Measurements from ENCODE around the gene DLGAP1. TPM values are rescaled to one million over a fixed set of nuclear protein-coding genes. Genes with fewer than 3 reads are reported as not detected.

DLGAP1 gene
- total RNA-seq, 1 donor from 2014 or later: not detected

DNA sequence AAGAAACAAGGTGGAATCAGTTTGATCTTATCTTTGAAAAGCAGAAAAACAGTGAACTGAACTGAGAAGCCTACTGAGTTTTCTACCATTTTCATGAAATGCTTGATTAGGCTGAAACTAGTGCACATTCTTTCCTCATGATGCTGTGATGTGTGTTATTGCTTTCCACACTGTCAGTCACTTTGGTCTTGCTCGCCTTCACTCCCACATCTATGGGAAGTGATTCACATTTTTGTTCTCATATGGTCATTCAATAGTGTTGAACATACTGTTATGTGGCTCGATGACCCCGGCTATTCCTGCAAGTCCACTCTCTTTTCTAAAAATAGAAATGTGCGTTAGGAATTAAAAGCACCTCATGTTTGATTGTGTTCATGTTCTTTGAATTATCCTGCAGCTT is 875.4 kb downstream of the DLGAP1 start:
- intact Hi-C loops (cut with micrococcal nuclease): no loop called here

DNA sequence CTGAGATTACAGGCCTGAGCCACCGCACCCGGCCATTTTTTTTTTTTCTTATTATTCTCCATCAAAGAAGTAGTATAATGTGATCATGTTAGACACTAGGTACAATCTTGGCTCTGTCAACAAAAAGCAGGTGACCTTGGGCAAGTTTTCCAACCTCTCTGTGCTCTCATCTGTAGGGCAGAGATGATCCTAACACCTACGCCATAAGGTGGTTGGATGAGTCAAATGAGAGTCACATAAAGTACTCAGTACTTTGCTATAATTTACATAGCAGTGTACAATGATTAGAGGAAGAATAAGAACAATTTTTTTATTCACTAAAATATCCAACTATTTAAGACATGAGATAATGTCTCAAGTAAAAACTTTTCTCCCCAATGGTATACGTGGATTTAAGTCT is 876.5 kb downstream of the DLGAP1 start:
- intact Hi-C loops (cut with micrococcal nuclease): no loop called here

DNA sequence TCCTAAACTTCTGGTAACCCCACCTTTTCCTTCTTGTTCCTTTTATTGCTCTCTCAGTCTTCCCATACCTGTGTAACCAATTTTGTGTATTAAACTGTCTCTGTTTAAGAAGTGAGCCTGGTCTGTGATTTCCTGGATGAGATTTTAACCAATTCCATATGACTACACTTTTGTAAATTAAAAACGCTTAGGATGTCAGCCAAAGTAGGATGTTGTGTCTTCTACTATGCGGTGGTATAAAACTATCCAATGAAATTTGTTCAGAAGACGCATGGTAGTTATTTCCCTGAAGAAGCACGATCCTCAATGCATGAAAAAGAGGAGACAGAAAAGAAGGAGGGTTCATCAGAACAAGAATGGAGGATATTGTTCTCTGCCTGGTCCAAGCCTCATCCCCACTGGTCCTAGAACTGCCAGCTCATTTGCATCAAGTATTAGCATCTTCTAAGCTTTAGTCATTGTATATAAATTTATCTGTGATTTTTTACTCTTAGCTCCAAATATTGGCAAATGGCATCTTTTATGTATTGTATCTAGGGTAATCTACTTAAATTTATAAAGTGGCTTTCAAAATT is 877.7 kb downstream of the DLGAP1 start:
- intact Hi-C loops (cut with micrococcal nuclease): no loop called here

DNA sequence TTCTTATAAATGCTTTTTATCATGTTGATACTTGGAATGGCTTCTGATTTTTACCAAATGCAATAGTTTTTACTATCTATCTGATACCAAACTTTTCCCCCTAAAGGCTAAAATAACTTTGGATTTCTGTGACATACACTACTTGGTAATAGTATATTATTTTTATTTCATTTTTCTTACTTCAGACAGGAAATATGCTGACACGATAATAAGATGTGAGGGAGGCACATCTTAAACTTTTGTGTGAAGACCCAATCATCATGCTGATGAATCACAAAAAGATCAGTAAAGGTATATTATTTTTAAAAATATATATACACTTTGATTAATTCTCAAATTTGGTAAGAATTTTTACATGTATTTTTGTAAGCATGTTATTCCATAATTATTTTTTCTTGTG is 882.3 kb downstream of the DLGAP1 start:
- intact Hi-C loops (cut with micrococcal nuclease): no loop called here

DNA sequence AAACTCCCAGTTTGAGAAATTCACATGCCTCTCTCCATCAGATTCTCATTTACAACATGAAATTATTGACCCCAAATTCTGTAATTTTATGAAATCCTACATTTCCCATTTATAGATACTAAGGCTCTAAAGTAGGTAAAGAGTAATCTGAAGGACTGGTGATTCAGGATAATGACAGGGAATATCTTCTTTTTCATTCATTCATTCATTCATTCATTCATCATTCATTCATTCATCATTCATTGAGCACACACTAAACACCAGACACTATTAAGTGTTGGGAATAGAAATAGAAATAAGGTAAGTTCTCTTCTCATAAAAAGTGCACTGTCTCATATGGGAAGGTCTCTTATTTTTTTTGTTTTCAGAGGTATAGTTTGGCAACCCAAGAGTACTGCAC is 888.3 kb downstream of the DLGAP1 start:
- intact Hi-C loops (cut with micrococcal nuclease): no loop called here

DNA sequence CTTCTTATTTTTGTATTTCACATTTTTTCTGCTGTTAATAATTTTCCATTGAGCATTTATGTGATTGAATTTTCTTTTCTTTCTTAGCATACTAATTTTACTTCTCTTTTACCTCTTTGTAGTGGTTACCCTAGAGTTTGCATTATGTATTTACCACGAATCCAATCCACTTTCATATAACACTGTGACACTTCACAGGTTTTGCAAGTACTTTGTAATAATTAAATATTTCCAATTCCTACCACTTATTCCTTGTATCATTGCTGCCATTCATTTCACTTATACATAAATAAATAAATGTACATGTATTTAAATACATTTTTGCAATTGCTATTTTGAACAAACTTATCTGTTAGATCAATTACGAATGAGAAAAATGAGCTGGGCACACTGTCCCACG is 894.4 kb downstream of the DLGAP1 start:
- intact Hi-C loops (cut with micrococcal nuclease): no loop called here

DNA sequence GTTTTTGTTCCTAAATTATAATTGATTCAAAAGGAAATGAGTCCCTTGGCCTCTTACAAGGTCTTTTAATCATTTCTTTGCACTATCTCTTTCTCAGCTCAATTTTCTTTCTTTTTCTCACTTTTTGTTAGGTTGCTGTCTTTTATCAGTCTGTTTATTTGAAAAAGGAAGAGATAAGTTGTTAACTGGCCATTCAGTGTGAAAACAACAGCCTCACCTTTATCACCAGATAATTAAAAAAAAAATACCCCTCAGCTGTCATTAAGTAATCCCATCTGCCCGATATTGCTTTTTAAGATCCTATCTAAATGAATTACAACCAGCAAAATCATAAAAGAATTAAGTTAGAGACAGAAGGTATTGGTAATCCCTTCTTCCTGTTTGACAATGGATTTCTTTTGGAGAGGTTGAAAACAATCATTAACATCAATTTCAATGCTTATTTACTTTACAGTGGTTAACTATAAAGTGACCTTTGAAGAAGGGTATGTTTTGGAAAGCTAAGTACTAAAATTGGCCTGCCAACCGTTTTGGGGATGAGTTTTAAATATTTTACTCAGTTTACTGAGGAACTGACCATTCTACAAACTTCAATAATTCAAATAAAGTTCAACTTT is 900.2 kb downstream of the DLGAP1 start:
- intact Hi-C loops (cut with micrococcal nuclease): no loop called here

DNA sequence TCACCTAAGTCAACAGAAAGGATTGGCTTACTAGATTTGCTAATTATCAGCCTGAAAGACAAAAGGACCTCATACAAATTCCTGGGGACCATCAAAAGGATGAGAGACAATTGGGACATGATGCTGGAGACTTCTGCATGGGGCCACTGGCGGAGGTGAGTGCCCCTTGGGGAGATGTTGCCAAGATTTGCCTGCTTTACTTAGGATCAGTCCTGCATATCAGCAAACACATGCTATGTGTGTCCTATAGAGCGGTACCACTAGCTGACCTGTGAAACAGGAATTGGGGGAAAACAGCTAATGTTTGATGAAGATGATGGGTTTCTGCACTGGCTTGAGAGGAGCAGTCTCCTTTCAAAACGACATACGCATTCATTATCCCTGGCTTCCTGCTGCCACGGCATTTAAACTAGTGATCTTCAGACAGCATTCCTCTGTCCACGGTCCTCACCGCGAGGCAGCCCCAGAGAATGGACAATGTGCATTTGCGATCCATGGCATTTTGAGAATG is 901.0 kb downstream of the DLGAP1 start:
- intact Hi-C loops (cut with micrococcal nuclease): no loop called here

DNA sequence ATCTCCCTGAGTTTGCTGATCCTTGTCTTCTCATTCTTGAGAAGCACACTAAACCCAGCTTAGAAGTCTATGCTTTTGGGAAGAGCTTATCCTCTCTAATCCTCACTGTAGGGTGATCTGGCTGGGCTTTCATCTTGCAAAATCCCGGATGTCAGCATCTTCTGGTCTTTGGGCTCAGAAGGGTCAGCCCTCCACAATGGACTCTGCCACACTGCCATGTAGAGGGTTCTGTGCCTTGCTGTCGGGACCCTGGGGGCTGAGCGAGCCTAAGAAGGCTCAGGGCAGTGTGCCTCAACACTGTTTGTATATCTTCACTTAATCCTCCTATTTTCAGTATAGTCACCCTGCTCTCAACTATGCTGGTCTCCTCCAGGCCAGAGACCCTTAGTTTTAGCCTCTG is 902.8 kb downstream of the DLGAP1 start:
- intact Hi-C loops (cut with micrococcal nuclease): no loop called here

DNA sequence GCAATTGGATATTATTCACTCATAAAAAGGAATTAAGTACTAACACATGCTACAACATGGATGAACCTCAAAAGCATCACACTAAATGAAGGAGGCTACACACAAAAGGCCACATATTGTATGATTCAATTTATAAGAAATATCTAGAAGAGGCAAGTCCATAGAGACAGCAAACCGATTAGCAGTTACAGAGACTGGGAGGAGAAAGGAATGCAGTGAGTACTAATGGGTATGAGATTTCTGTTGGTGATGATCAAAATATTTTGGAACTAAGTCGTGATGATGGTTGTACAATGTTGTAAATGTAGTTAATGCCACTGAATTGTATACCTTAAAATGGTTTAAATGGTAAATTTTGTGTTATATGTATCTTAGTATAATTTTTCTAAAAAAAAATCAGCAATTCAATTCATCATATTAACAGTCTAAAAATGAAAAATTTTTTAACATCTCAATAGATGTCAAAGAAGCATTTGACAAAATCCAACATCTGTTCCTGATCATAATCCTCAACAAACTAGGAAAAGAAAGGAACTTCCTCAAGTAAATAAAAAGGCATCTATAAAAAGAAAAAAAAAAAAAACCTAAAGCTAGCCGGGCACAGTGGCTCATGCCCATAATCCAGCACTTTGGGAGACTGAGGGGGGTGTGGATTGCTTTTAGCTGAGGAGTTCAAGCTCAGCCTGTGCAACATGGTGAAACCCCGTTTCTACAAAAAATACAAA is 907.1 kb downstream of the DLGAP1 start:
- intact Hi-C loops (cut with micrococcal nuclease): no loop called here

DNA sequence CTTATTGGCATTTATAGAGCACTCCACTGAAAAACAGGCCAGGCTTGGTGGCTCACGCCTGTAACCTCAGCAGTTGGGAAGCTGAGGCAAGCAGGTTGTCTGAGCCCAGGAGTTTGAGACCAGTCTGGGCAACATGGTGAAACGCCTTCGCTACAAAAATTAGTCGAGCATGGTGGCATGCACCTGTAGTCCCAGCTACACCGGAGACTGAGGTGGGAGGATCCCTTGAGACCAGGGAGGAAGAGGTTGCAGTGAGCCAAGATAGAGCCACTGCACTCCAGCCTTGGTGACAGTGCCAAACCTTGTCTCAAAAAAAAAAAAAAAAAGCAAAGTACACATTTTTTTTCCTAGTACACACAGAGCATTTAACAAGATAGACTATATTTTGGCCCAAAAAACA is 909.0 kb downstream of the DLGAP1 start:
- intact Hi-C loops (cut with micrococcal nuclease): no loop called here

DNA sequence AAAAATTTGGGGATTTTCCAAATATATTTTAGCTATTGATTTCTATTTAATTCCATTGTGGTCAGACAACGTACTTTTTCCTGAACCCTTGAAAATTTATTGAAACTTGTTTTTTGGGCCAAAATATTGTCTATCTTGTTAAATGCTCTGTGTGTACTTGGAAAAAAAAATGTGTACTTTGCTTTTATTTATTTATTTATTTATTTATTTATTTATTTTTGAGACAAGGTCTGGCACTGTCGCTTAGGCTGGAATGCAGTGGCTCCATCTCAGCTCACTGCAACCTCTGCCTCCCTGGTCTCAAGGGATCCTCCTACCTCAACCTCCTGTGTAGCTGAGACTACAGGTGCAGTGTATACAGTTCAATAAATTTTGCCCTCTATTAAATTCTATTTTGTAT is 910.6 kb downstream of the DLGAP1 start:
- intact Hi-C loops (cut with micrococcal nuclease): no loop called here

DNA sequence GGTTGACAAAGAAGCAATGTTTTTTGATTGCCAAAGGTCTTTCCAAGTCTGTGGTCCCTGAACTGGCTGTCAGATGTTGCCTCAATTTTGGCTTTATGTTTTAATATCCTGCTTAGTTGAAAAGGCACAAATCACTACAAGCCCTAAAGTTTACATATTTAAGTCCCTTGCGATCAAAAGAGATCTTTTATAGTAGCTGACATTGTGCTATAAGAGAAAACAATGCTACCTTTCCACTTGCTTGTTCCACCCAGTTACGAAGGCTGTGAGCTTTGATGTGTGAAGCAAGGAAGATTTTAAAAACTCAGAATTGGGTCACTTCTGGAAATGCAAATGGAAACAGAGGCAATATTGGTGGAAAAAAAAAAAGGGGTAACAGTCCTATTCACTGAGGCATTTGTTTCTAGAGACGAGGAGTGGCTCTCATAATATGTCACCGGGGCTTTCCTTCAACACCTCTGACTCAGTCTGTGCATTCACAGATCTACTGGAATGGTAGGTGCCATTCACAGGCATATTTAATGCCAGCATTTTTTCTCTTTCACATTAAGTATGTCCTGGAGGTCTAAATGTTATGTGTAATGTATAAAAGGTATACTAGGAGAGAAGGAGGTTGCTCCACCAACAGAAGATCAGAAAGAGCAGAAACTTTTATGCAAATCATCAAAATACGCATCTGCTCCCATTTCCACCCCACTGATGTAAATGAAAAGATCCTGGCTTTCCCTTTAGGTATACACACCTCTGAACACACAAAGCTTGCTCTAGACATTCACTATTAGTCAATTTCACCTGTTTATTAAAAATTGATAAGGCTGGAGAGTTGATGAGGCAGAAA is 913.3 kb downstream of the DLGAP1 start:
- intact Hi-C loops (cut with micrococcal nuclease): no loop called here

DNA sequence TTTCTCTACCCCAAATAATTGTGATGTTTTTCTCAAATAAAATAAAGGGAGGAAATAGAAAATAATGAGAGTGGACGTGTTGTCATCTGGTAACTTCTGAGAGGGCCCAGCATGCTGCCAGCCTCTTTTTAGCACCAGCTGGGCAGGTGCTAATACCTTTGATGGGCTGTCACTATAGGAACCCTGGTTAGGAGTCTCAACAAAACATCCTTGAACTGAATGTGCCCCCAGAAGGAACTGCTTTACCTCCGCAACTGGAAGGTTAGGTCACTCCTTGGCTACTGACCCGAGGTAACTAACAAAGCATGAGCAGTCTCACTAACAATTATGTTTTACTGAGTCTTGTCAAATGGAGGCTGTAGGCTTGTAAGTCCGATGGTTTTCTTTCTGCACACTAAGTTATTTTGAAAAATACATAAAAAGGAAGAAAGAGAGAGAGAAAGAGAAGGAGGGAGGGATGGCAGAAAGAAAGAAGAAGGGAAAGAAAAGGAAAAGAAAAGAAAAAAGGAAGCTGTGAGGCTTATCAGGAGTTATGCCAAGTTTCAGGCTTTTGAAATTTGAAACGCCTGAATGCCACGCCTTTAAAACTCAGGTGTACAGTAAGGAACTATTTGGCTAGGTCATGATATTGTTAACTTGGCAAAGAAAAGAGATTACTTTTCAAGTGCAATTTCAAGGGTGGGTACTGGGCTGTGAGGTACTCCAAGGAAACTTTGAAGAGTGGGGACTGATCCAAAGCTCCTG is 914.1 kb downstream of the DLGAP1 start:
- intact Hi-C loops (cut with micrococcal nuclease): no loop called here

DNA sequence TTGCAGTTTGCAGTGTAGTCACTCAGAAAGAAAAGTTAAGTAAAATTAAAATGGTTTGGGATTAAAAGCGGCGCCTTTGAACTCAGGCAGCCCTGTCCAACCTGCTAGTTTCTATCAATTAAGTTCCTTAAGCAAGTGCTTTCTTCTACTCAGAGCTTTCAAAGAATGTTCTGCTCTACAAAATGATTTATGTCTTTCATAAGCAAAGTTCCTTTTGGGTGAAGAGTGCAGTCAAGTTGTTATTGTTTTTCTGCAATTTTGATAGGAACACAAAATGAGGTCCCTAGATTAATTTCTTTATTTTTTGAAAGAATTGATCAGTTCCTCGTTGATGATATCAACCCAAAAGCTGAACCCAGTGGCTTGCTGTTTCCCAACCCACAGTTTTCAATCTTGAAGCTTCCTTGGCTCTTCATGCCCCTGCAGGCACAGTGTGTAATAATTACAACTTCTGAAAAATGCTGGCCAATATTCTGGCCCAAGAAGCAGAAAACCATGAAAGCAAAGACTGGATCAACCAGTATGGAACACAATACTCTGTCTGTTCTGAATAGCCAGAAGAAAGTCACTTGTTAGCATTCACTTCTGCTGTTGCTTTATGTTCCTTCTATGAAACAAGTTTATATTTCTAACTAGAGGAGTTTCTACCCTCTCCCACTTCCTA is 916.0 kb downstream of the DLGAP1 start:
- intact Hi-C loops (cut with micrococcal nuclease): no loop called here

DNA sequence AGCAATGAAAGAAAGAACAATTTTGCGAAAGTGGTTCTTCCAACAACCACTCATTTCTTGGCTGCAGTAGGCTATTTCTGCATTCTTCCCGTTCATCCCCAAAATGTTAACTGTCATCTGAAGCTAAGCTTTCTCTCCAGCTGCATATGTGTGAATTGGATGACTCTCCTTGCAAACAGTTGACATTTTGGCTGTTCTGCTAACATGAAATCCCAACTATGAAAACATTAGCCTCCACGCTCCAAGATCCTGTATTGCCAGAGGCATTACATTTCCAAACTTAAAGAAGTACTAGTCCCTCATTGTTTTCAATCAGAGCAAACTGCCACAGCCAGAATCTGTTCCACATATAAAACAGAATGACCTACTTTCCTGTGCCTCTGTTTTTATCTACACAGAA is 916.7 kb downstream of the DLGAP1 start:
- intact Hi-C loops (cut with micrococcal nuclease): no loop called here

DNA sequence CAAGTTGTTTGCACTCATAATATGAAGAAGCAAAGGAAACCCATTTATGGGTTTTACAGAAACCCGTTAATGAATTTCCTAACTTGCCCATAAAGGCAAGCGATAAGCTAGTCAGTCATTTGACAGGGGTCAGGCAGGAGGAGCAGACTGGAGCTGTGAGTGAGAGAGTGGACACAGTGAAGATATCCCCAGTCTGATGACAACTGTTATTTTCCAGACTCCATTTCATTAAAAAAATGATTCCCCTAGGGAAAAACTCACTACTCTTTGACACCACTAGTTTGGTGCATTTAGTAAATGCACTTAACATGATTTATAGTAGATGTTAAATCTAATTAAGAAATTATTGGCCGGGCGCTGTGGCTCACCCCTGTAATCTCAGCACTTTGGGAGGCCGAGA is 924.3 kb downstream of the DLGAP1 start:
- intact Hi-C loops (cut with micrococcal nuclease): no loop called here

DNA sequence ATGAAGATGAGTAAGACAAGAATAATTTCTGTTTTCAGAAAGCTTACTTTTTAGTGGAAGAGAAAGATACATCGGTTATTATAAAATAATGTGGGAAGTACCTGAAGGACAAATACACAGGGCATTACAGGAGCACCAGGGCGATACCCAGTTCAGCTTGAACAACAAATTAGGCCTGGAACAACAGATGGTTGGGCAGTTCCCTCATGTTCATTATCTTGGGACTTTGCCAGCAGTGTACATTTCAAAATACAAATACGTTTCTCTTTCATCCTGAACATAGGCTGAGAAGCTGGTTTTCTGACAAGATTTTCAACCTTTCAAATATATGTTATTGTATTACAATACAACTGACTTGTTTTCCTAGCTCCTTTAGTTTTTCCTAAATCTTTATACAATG is 925.5 kb downstream of the DLGAP1 start:
- intact Hi-C loops (cut with micrococcal nuclease): no loop called here

DNA sequence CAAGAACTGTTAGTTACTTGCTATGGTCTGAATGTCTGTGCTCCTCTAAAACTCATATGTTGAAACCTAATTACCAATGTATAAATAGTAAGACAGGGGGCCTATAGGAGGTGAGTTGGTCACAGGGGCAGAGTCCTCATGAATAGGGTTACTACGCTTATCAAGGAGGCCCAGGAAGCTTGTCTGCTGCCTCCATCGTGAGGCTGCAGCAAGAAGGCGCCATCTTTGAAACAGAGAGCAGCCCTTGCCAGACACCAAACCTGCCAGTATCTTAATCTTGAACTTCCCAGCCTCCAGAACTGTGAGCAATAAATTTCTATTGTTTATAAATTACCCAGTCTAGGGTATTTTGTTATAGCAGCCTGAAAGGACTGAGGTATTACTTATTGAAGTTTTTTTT is 926.0 kb downstream of the DLGAP1 start:
- intact Hi-C loops (cut with micrococcal nuclease): no loop called here

DNA sequence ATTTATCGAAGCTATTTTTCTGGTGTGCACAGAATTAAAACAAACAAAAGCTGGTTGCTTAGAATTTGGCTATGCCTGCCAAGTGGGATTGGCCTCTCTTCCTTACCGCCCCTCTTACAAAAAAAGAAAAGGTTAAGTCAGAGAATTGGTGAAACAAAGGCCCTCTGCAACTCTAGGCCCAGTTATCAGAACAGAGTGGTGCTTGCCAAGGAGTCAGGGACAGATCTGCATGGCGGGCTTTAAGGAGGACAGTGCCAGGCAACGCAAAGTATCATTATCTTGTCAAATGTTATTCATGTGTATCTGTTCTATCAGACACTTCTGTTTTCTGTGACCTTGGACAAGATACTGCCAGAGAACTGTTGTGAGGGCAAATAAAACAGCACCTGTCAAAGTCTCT is 926.9 kb downstream of the DLGAP1 start:
- intact Hi-C loops (cut with micrococcal nuclease): no loop called here
